HG03175 (cell line): ENCODE measurements around the gene CYB561D2.

Experiments
- ATAC-seq: cut with Tn5 transposase; IDR thresholded peaks from one replicate; pipeline ENCODE4 v1.9.1; 2021; ENCODE audit warnings: mild to moderate bottlenecking, moderate library complexity; ENCODE audit not compliant: unreplicated experiment

Gene CYB561D2

DNA sequence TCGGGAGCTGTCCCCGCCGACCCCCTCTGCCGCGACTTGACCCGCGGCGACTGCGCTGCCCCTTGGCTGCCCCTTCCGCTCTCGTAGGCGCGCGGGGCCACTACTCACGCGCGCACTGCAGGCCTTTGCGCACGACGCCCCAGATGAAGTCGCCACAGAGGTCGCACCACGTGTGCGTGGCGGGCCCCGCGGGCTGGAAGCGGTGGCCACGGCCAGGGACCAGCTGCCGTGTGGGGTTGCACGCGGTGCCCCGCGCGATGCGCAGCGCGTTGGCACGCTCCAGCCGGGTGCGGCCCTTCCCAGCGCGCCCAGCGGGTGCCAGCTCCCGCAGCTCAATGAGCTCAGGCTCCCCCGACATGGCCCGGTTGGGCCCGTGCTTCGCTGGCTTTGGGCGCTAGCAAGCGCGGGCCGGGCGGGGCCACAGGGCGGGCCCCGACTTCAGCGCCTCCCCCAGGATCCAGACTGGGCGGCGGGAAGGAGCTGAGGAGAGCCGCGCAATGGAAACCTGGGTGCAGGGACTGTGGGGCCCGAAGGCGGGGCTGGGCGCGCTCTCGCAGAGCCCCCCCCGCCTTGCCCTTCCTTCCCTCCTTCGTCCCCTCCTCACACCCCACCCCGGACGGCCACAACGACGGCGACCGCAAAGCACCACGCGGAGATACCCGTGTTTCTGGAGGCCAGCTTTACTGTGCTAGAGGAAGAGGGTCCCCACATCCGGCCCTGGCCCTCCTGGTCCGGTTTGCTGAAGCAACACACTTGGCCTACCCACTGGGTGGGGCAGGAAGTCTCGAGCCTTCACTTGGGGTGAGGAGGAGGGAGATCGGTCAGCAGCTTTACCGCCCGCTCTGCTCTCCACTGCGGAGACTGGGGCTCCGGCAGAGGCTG is 10.0 kb upstream of the CYB561D2 start, which contains the start of gene RASSF1:
Gene RASSF1 (minus strand): TSS at position 389 of the 882 bp plus-strand sequence. CDS start 31 bp downstream, at position 358.
- ATAC-seq = peak; percentile 23

DNA sequence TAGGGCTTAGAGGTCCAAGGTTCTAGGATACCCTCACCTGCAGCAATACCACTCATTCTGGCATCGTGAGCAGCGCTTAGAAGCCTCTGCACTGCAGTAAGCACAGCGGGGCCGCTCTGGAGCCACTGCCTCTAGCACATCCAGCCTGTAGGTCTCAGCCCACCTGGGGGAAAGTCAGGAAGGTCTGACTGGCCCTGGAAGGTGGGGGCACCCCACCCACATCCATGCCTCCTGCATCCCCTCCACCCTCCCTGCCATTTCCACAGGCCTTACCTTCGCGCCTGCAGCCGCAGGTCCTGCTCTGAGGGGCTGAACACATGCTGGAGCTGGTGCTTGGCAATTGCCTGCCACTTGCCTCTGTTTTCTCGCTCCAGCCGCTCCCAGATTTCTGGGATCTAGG is 9.1 kb upstream of the CYB561D2 start:
- no peak for ATAC-seq

DNA sequence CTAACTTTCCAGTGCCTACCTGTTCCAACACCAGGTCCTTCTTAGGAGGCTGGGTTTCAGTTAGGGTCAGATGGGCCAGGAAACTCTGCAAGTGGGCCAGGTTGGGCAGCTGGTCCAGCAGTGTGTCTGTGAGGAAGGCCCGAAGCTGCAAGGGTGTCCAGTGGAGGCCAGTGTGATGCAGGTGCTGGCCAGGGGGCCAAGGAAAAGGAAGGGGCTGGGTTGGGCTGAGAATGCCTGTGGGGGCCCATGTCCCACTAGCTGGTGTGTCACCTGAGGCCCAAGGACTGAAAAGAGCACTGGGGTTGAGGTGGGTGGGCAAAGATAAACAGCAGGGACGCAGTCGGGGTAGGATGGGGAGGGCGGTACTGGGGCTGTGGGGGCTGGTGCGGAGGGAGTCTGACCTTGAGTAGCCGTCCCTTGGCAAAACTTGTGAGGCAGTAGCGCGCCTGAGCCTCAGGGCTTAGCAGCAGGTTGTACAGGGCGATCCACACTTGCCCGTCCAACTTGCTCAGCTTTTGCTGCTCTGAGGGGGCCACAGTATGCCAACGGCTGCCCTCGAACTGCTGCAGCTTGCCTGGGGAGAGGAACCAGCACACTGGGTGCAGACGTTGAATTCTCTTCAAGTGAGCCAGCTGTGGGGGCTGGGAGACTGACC is 8.5 kb upstream of the CYB561D2 start:
- ATAC-seq = no peak

DNA sequence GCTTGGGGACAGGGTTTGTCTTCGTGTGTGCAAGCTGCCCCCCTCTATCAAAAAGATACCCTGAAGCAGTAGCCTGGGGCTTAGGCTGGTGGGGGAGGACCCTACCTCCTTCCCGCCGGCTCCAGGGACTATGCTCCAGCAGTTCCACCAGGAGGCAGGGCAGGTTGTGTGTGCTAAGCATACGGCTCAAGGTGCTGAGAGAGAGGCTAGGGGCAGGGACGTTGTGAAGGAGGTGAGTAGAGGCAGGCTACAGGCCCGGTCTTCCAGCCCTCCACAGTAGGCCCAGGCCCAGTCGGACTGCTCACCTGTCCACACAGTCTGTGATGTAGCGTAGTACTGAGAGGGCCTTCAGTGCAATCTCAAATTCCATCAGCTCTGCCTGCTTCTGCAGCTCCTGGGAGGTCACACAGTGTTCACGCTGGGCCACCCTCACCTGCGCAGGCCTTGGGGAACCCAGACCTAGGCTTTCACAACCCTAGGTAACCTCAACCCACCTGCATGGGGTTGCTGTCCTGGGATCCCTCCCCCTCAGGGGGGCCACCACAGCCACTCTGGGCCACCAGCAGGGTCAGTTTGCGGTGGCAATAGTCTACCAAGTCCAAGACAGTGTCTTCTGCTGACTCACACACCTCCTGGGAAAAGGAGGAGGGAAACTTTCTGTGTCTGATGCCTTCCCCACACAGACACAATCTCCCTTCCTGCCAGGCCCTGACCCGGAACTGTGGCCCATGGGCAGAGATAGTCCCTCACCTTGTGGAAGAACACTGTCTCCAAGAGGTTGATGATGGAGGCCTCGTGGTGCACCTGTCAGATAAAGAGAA is 7.6 kb upstream of the CYB561D2 start:
- no peak for ATAC-seq

DNA sequence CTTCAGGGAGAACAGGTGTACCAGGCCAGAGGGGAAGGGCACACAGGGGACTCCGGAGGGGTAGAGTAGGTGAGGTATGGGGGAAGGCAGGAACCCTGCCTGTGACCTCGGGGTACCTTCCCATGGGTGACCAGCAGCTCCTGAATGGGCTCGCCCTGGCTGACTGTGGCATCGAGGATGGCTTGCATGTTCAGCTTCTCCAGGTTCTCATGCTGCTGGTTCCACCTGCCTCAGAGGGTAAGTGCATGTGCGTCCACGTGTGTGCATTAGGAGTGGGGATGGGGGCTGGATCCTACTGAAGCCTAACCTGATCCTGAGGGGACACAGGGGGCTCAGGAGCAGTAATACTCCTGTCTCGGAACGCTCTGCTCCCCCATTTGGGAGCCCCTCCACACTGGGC is 5.7 kb upstream of the CYB561D2 start:
- no peak for ATAC-seq

DNA sequence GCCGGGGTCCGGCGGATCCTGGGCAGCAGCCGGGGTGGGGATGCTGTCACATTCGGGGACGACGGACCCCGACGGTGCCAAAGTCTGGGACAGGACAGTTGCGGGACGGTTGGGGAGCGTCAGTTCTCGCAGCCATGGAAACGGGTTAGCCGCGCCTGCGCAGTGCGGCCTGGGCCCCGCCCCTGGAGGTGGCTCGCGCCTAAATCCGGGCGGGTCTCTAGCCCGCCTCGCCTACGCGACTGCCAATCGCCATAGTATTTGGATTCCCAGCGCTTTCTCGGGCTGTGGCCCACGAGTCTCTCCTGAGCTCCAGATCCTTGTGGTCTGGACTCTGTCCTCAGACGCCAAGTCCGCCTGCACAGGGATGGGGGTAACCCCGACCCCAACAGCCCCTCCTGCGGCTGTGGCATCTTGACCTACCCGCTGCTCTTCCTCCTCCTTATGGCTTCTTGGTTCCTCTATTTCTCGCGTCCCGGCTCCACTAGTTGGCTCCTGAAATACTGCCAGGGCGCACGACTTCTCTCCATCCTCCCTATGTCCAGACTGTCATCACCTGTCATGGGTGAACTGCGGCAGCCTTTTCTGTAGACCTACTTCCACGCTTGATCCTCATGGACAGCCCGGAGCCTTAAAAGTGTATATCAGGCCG is 5.0 kb upstream of the CYB561D2 start, which contains the start of gene ZMYND10:
Gene ZMYND10 (minus strand): TSS at position 147 of the 649 bp plus-strand sequence. CDS start 153 bp downstream, outside the sequence.
- peak; percentile 30 for ATAC-seq

DNA sequence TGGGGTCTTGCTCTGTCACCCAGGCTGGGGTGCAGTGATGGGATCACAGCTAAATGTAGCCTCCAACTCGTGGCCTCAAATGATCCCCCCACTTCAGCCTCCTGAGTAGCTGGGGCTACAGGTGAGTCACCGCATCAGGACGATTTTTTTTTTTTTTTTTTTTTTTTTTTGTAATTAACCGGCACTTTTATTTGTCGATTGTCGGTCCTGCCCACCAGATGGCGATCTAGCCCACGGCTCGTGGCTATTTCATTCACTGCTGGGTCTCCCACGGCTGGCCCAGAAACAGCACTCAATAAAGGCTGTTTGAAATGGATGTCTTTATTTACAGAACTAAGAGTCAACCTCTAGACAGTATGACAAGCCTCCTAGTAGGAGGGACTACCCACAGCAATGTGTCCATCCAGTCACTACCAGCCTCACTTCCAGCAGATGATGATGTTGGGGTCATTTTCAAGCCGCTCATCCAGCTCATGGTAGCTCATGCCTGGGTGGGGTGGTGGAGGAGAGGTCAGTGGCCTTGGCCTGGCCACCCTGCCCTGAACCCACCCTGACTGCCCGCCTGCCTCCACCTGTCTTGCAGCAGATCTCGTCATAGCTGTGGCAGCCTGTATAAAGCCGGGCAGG is 3.4 kb upstream of the CYB561D2 start:
- ATAC-seq = no peak

DNA sequence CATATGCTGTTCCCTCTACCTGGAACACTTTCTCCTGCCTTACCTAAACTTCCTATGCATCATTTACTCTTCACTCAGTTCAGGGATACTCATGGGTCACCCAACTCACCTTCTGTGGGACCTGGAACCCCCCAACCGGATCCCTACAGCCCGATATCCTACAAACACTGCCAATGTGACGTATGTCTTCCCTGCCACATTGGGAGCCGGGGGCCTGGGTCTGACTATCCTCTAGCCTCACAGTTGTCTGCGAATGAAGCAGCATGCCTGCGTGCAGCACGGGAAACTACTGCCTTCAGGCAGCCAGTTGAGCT is 492 bp upstream of the CYB561D2 start:
- no peak for ATAC-seq

DNA sequence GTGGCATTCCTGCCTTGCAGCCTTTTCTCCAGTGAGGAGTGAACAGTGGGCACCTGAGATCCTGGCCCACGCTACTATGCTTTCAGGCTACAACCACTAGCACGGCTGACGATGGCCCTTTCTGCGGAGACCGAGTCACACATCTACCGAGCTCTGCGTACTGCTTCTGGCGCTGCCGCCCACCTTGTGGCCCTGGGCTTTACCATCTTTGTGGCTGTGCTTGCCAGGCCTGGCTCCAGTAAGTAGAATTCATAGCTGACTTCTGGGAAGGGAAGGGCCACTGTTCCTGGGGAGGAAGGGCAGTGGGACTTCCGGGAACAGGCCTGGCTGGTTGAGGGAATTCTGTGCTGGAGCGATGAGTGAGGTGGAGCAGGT is 648 bp downstream of the CYB561D2 start:
- ATAC-seq = no peak

DNA sequence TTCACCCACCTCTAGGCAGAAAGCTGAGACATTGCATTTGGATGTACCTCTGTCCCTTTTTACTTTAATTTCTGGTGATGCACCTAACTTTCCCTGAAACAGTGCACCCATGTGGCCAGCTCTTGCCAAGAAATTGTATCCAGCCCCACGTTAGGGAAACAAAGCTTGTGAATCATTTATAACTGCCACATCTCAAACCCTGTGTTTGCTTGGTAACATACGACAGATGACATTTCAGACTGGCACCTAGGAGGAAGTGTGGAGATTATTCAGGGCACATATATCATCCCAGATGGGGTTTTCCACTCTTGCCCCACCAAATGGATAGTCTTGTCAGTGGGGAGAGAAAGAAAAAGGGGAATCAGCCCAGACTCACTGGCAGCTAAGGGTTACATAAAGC is 2.1 kb downstream of the CYB561D2 start:
- ATAC-seq = no peak

DNA sequence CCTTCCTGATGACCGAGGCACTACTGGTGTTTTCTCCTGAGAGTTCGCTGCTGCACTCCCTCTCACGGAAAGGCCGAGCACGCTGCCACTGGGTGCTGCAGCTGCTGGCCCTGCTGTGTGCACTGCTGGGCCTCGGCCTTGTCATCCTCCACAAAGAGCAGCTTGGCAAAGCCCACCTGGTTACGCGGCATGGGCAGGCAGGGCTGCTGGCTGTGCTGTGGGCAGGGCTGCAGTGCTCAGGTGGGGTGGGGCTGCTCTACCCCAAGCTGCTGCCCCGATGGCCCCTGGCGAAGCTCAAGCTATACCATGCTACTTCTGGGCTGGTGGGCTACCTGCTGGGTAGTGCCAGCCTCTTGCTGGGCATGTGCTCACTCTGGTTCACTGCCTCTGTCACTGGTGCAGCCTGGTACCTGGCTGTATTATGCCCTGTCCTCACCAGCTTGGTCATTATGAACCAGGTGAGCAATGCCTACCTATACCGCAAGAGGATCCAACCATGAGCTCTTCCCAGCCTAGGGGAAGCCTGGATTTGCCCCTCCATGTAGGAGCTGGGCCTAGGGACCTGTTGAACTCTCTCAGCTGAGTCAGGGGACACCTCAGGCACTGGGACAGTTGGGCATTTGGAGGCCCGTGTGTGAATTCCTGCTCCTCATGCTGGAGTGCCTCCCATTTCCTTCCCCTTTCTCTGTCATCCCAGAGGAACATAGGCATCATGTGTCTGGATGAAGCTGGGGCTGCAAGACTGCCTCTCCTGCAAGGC is 2.8 kb downstream of the CYB561D2 start:
- no peak for ATAC-seq

DNA sequence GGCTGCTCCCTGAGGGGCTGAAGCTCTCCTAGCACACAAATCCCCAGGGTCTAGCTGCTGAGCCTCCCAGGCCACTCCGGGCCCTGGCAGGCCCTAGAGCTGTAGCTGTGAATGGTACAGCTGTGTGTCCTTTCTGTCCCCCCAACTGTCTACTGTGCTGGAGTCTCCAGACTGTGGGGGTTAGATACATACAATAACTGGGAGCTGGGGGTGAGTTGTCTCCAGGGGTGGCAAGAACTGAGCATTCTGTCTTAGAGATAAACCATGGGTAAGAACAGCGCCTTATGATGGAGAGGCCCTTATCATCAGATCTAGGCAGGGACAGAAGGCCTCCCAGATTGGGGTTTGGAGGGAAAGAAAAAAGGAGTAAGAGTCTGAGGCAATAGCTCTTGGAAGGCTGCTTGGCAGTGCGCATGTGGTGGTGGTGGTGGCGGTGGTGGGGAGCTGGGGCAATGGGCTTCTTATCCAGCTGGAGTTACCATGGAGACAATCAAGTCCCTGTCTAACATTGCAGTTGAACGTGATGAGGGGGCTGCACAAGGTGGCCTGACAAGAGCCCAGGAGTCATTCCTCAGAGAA is 3.6 kb downstream of the CYB561D2 start:
- ATAC-seq = no peak

DNA sequence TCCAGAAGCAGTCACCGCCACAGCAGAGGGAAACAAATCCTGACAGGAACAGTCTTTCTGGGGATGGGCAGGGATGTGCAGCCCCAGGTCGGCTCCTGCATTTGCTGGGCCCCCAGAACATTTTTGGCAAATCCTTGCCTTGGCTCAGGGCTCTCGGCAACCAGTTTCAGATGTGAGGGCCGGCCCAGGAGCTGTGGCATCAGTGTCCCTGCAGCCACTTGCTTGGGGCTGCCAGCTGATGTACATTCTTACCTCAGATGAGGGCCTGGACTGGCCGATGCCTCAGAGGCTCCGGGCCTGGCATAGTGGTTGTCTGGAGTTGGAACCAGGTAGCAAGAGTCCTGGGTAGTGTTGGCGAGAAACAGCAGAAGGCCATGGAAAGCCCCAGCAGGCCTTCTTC is 4.2 kb downstream of the CYB561D2 start:
- no peak for ATAC-seq

DNA sequence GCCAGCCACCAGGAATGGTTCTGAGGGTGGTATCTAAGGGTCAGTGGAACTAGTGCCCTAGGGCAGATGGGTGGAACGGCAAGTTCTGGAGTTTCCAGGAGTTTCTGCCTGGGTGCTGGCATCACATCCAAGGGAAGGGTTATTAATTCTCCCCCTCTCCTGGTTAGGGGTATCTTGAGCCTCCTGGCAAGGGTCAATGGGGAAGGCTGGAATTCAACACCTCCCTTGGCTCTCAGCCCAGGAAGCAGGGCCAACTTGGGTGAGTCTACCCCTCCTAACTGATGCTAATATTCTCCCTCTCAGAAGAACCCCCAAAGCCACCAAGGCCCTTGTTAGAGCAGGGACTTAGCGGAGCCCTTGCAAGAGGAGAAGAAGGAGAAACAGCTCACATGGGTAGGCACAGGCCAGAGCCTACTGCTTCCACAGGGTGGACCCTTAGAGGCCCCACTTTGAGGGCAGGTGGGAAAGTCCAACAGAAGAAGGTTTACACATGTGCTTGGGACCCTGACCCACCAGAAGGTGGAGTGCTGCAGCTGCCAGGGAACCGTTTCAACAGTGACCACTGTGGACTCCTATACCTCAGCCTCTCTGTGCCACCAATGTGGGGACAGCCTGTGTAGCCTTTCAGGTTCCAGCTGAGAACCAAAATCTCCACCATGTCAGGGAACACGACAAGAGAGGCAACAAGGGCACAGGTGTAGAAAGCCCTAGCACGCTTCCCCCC is 5.3 kb downstream of the CYB561D2 start:
- ATAC-seq = no peak

DNA sequence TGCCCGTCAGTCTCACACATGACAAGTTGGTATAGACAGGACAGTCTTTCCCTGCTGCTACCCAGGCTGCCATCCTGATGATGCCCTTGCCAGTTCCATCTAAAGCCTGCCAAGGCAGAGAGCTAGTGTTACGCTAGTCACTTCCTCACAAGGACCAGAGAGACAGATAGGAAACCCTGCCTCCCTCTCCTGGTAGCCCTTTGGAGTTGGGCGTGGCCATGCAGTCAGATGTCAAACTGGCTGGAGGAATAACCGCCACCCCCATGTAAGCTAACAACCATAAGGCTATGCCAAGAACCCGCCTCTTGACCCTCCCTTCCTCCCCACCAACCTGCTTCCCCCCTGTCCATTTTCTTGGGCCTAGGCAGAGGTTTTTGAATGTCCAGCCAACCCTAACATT is 5.9 kb downstream of the CYB561D2 start:
- no peak for ATAC-seq

DNA sequence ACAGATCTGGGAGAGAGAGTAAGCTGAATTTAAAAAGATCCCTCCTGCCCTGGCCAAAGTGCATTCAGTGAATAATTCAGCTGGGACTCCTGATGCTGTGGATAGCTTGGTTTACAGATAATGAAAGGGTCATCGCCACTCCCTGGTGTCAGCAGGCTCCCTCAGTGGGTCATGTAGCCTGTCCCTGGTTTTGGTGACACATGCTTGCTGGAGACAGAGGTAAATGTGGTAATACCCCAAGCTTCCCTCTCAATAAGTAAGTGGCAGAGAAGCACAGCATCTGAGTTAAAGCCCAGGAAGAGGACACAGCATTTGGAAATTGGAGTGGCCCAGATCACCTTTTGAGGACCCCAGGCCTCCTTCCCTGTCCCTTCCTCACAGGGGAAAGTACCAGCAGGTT is 6.8 kb downstream of the CYB561D2 start:
- ATAC-seq = no peak

DNA sequence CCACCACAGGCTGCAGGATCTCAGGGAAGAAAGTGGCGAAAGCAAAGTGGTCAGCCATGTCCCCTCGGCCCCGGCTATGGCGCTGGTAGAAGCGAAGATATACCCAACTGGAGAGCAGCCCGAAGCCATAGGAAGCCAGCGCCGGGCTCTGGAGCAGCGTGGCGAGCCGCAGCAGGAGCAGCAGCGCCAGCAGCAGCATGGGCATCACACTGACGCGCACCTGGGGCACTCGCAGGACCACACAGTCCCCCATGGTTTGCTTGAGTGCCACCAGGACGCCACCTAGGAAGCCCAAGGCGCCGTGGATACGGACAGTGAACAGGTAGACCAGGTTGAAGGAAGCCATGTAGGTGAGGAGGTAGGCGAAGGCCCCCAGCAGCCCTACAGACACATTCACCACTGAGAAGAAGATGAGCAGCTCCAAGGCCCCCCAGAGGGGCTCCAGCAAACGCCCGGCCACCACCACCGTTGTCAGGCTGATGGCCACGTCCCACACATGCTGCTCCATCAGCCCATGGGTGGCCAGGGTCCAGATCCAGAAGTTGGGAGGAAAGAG is 7.8 kb downstream of the CYB561D2 start:
- no peak for ATAC-seq
